Measurements from ENCODE around the gene GSTA4.

GSTA4 gene

DNA sequence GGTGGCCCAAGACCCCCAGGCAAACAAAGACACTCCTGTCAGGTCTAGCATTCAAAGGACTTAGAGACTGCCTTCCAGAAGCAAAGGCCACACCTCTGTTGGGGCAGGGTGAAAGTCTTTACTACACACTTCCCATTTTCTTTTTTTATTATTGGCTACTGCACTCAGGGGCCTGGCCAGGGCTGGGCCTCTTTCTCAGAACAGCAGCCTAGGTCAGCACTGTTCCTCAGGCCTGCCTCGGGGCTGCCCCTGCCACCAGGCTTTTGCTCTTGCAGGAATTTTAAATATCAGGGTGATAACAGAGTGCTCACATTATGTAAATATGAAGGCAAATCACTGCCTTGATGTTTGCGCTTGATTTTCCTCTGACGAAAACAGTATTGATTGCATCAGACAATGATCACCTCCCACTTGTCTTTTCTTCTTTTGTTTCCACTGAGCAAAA is 18.5 kb downstream of the GSTA4 start:
- H3K36me3 ChIP-seq (ENCODE audit: control insufficient read depth in 2 of 2, insufficient read depth in 1 of 2, low read length in 2 of 2), result no peaks in the 10 kb centered on the region
- no peak for TF ChIP-seq ZNF335 (tag by site-specific recombination; conservative IDR thresholded peaks at IDR 0.05)
- no peak for TF ChIP-seq ZFP69B (tag by site-specific recombination; IDR thresholded peaks at IDR 0.05)
- TF ChIP-seq GLI4 (tag by site-specific recombination; IDR thresholded peaks at IDR 0.05), result no peak
- TF ChIP-seq ZNF529 (tag by site-specific recombination; IDR thresholded peaks at IDR 0.05; ENCODE audit: insufficient replicate concordance), result no peak
- TF ChIP-seq ZNF112 (tag by site-specific recombination; IDR thresholded peaks at IDR 0.05), result no peak
- TF ChIP-seq ZSCAN23 (tag by site-specific recombination; IDR thresholded peaks at IDR 0.05), result no peak
- TF ChIP-seq ZNF37A (tag by site-specific recombination; IDR thresholded peaks at IDR 0.05), result no peak
- TF ChIP-seq ZNF624 (tag by site-specific recombination; IDR thresholded peaks at IDR 0.05), result no peak
- no peak for TF ChIP-seq ZNF211 (tag by site-specific recombination; IDR thresholded peaks at IDR 0.05; ENCODE audit: low read depth)
- no peak for TF ChIP-seq ZNF837 (tag by site-specific recombination; IDR thresholded peaks at IDR 0.05)
- no peak for TF ChIP-seq ZNF585B (tag by site-specific recombination; IDR thresholded peaks at IDR 0.05)
- TF ChIP-seq, protein P1, sequence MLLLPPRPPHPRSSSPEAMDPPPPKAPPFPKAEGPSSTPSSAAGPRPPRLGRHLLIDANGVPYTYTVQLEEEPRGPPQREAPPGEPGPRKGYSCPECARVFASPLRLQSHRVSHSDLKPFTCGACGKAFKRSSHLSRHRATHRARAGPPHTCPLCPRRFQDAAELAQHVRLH (tag by site-specific recombination; IDR thresholded peaks at IDR 0.05), result no peak
- no peak for TF ChIP-seq ZNF16 (tag by site-specific recombination; IDR thresholded peaks at IDR 0.05; ENCODE audit: low read depth)
- no peak for TF ChIP-seq BCL11B (tag by site-specific recombination; IDR thresholded peaks at IDR 0.05; ENCODE audit: low read depth)
- TF ChIP-seq ZNF10 (tag by site-specific recombination; IDR thresholded peaks at IDR 0.05), result no peak
- no peak for TF ChIP-seq ZNF600 (tag by site-specific recombination; IDR thresholded peaks at IDR 0.05)
- TF ChIP-seq ZNF501 (tag by site-specific recombination; IDR thresholded peaks at IDR 0.05), result no peak
- CTCF ChIA-PET, result interaction anchor here (0.7 kb wide), 1 partner anchor 500 kb away, joined by 3 read pairs; no protein-coding TSS in a partner anchor
- no peak overlapping the region for H3K4me3 ChIP-seq (ENCODE audit: low read depth, low read length)
- POLR2A ChIA-PET, result no interaction called here
- no peaks in the 10 kb centered on the region for H3K4me1 ChIP-seq (ENCODE audit: control insufficient read depth, insufficient read depth, low read length)
- no peak overlapping the region for H3K27ac ChIP-seq (ENCODE audit: extremely low read depth, low read depth, low read length)
- H3K9me3 ChIP-seq (ENCODE audit: control insufficient read depth, insufficient read depth, low read depth, low read length), result no peaks in the 10 kb centered on the region

DNA sequence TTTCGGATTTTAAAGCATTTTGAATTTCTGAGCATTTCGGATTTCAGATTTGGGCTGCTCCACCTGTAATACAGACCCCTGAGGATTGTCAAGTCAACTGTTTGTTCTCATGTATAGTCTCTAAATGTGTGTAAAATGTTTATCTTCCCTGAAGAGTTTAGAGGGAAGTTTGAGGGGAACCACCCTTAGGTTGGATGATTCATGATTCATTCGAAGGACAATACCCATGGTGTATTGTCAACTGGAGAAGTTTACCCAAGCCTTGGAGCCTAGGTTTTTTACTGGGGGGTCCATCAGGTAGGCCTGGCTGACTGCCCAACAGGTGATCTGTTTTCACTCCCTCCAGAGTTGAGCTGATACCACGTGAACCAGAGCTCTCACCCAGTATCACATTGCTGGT is 18.9 kb downstream of the GSTA4 start:
- ChIA-PET CTCF (interaction anchor here (0.7 kb wide), 1 partner anchor 501 kb away, joined by 3 read pairs; no protein-coding TSS in a partner anchor), POLR2A (no interaction called here)
- Histone ChIP-seq H3K27ac (ENCODE audit: extremely low read depth, low read depth, low read length) (no peak overlapping the region), H3K4me3 (ENCODE audit: low read depth, low read length) (no peak overlapping the region), H3K36me3 (ENCODE audit: control insufficient read depth in 2 of 2, insufficient read depth in 1 of 2, low read length in 2 of 2) (no peaks in the 10 kb centered on the region), H3K4me1 (ENCODE audit: control insufficient read depth, insufficient read depth, low read length) (no peaks in the 10 kb centered on the region), H3K9me3 (ENCODE audit: control insufficient read depth, insufficient read depth, low read depth, low read length) (no peaks in the 10 kb centered on the region)
- no peak for TF ChIP-seq IKZF3 (tag by site-specific recombination; IDR thresholded peaks at IDR 0.05)
- no peak for TF ChIP-seq SP3 (tag by site-specific recombination; IDR thresholded peaks at IDR 0.05)
- TF ChIP-seq ZNF211 (tag by site-specific recombination; IDR thresholded peaks at IDR 0.05; ENCODE audit: low read depth), result no peak
- TF ChIP-seq ZNF404 (tag by site-specific recombination; IDR thresholded peaks at IDR 0.05), result no peak
- no peak for TF ChIP-seq ZNF157 (tag by site-specific recombination; IDR thresholded peaks at IDR 0.05)
- no peak for TF ChIP-seq ZSCAN16 (tag by site-specific recombination; IDR thresholded peaks at IDR 0.05)
- TF ChIP-seq ZSCAN30 (tag by site-specific recombination; IDR thresholded peaks at IDR 0.05), result no peak

DNA sequence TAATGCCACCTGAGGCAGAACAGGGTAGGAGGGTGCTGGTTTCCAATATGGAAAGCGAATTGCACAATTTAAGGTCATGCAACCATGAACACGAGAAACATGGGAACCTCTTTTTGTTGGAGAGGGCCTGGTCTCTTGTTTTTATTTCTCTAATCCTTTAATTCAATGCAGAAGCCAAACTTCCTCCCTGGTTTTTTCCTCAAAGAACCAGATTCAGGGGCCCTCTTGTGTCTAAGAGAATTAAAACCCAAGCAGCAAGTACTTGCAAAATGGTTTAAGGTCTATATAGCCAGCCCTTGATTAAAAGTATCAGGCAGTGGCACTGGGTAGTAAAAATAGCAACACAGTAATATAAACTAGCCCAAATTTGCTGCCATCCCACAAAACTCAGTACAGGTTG is 19.5 kb downstream of the GSTA4 start:
- H3K4me3 ChIP-seq (ENCODE audit: low read depth, low read length), result no peak overlapping the region
- H3K36me3 ChIP-seq (ENCODE audit: control insufficient read depth in 2 of 2, insufficient read depth in 1 of 2, low read length in 2 of 2), result no peaks in the 10 kb centered on the region
- no peaks in the 10 kb centered on the region for H3K4me1 ChIP-seq (ENCODE audit: control insufficient read depth, insufficient read depth, low read length)
- ChIA-PET POLR2A (no interaction called here), CTCF (no interaction called here)
- no peaks in the 10 kb centered on the region for H3K9me3 ChIP-seq (ENCODE audit: control insufficient read depth, insufficient read depth, low read depth, low read length)
- TF ChIP-seq REPIN1 (tag by site-specific recombination; IDR thresholded peaks at IDR 0.05; ENCODE audit: low read depth), result no peak
- TF ChIP-seq SP2 (tag by site-specific recombination; IDR thresholded peaks at IDR 0.05), result no peak
- no peak for TF ChIP-seq KLF7 (tag by site-specific recombination; IDR thresholded peaks at IDR 0.05; ENCODE audit: borderline replicate concordance)
- no peak for TF ChIP-seq KLF8 (tag by site-specific recombination; IDR thresholded peaks at IDR 0.05)
- no peak for TF ChIP-seq ZNF777 (tag by site-specific recombination; IDR thresholded peaks at IDR 0.05; ENCODE audit: borderline replicate concordance)
- TF ChIP-seq, protein P2, sequence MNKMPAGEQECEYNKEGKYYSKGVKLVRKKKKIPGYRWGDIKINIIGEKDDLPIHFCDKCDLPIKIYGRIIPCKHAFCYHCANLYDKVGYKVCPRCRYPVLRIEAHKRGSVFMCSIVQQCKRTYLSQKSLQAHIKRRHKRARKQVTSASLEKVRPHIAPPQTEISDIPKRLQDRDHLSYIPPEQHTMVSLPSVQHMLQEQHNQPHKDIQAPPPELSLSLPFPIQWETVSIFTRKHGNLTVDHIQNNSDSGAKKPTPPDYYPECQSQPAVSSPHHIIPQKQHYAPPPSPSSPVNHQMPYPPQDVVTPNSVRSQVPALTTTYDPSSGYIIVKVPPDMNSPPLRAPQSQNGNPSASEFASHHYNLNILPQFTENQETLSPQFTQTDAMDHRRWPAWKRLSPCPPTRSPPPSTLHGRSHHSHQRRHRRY (tag by site-specific recombination; IDR thresholded peaks at IDR 0.05), result no peak
- no peak for TF ChIP-seq IKZF3 (tag by site-specific recombination; IDR thresholded peaks at IDR 0.05)
- no peak for TF ChIP-seq ZFP41 (tag by site-specific recombination; IDR thresholded peaks at IDR 0.05; ENCODE audit: borderline replicate concordance)
- H3K27ac ChIP-seq (ENCODE audit: extremely low read depth, low read depth, low read length), result no peak overlapping the region
